NB4 (cell line): ENCODE measurements around the gene PPP1R15B.

Experiments
- DNase-seq: peaks from one replicate; pipeline ENCODE4 v3.0.0; 2010; ENCODE audit warnings: low read depth
- H3K4me3 ChIP-seq: one replicate; pipeline ENCODE4 v1.5.1; 2011; ENCODE audit warnings: mild to moderate bottlenecking, low read depth, low read length, moderate library complexity
- CTCF ChIP-seq: IDR thresholded peaks from one replicate; pipeline ENCODE4 v1.5.1; 2012; ENCODE audit warnings: low read depth, low read length
- MAX ChIP-seq: IDR thresholded peaks from 2 replicates; pipeline ENCODE4 v1.6.1; 2011; ENCODE audit warnings: low read depth, low read length
- MYC ChIP-seq: IDR thresholded peaks from 2 replicates; pipeline ENCODE4 v1.6.1; 2011; ENCODE audit warnings: low read depth, low read length
- POLR2A ChIP-seq: IDR thresholded peaks from 2 replicates; pipeline ENCODE4 v1.6.1; 2011; ENCODE audit warnings: mild to moderate bottlenecking; ENCODE audit not compliant: insufficient read length; ENCODE audit errors: extremely low read depth

The PPP1R15B gene

GRCh38 chr1:204455831-204456145 is 44.2 kb upstream of the PPP1R15B start:
- no peak overlapping the region for H3K4me3 ChIP-seq
- TF ChIP-seq MAX (no peak), MYC (no peak), CTCF (no peak), POLR2A (no peak)
- DNase-seq, result no peak

DNA sequence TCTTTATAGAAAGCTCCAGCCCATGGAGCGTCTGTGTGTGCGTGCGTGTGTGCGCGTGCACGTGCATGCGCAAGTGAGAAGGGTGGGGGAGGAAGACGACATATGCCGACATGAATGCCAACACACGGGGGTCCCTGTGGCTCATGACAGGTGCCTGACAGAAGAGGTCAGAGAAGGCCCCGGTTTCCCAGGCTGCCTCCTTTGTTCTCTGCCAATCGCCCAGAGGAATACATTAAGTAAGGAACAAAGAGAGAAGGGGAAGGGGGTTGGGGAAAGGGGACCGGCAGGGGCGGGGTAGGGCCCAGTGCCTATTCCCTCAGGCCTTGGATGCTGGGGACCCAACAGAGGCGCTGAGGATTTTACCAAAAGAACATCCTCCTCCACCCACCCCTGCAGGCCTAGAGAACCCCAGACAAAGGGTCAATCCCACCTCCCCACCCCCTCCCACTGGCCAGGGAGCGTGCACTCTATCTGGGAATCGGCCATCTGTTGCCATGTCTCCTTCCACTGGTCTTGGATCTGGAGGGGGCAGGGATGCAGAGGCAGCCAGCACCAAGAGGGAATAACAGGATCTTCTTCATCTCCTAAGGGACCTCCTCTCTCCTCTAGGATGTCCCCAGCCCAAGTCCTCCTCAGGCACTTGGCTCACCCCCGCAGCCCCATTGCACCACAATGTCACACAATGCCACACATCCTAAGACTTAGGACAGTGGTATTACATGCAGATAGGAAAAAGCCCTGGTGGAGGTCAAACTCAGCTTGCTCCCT is 43.6 kb upstream of the PPP1R15B start:
- DNase-seq, result no peak
- H3K4me3 ChIP-seq, result no peak overlapping the region
- TF ChIP-seq POLR2A, result no peak
- TF ChIP-seq CTCF, result no peak
- no peak for TF ChIP-seq MYC
- TF ChIP-seq MAX, result no peak

- no peak for TF ChIP-seq CTCF
- no peak for TF ChIP-seq POLR2A
- no peak for TF ChIP-seq MYC
- no peak for TF ChIP-seq MAX
- DNase-seq, result no peak
- no peak overlapping the region for H3K4me3 ChIP-seq
Measured at GRCh38 chr1:204454476-204454875, 42.9 kb upstream of the PPP1R15B start.

- no peak for TF ChIP-seq CTCF
- no peak for DNase-seq
- H3K4me3 ChIP-seq, result no peak overlapping the region
Measured at GRCh38 chr1:204453141-204453772, 41.6 kb upstream of the PPP1R15B start.

GRCh38 chr1:204451352-204452124 is 39.9 kb upstream of the PPP1R15B start:
- no peak for DNase-seq
- TF ChIP-seq MYC (no peak), POLR2A (no peak), MAX (no peak), CTCF (no peak)
- H3K4me3 ChIP-seq, result no peak overlapping the region
